Brain pericyte (primary cell): Measurements from ENCODE around the gene SFT2D3.

ENCODE experiments used
- DNase-seq: peaks from one replicate; pipeline ENCODE4 v3.0.0-alpha.2; 2012; ENCODE audit warnings: low read depth, low spot score

Gene SFT2D3

GRCh38 chr2:127701193-127701650, at the start of gene SFT2D3:
TSS of gene SFT2D3 (plus strand) at chr2:127701497. CDS start at chr2:127701529, 32 bp downstream.
- DNase-seq: peak; percentile 51

DNA sequence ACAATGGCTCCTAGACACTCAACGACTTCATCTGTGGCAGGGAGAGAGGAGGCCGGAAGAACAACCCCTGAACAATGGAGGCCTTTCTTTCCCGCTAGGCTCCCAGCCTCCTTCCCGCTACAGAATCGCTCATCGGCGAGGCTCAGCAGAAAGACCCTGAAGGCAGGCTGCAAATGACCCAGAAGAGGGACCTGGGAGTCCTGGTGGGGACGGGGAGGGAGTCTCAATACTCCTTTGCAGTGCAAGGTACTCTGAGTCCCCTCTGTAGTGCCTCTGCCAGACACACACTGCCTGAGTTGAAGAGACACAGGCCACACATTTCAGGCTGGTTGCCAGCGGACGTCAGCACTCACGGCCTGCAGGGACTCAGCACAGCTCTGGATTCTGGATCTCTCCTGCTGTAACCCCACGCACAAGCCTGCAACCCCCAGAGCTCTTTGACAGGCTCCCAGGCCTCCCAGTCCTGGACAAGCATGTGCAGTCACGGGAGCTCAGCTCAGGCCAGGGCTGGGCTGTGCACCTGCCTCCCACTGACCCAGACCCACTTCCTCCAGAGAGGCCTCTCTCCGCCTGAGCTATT, 49.2 kb upstream of the SFT2D3 start:
- DNase-seq: no peak

DNA sequence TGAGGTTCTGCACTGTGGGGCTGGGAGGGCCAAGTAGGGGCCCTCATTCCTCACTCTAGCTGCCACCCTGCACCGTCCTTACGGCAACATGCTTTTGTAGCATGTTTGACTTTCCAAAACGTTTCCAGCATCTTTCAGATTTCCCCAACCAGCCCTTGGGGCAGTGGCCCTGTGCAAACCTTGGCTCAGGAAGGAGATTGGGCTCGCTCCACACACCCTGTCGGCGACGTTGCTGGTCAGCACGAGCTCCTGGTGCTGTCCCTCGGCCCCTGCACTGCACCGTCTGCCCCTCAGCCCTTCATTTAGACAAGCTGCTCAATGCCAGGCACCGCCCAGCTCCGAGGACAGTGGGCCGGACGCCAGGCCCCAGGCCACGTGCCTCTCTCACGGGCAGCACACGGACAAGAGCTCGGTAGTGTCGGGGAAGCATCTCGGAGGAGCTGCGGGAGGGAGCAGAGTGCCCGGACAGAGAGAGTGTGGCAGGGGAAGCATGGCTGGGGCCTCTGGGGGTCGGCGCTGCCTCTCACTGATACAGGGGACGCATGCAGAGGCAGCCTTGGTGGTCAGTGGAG, 48.4 kb upstream of the SFT2D3 start:
- DNase-seq: no peak

DNA sequence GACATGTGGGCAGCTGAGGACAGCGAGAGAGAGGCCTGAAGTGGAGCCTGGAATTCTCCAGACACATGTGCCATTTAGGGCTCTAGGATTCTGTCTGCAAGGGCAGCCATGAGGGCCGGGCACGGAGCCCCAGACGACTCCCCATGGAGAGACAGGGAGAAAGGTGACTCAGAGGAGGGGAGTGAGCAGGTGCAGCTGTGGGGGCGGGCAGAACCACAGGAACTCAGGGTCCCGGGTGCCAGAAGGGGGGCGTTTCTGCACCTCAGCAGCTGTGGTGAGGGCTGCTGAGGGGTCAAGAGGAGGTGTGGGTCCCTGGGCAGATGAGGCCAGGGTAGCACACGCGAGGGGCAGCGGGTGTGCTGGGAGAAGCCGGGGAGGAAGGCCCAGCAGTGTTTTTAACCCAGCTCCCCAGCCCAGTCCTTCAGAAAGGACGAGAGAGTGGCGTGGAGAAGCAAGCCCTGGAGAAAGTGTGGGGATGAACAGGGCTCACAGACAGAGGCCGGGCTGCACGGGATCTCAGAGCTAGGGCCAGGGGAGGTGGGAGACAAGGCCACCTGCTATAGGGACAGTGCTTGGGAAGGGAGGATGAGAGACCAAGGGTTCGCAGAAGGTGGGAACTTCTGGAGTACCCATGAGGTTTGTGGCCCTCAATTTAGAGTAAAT, 47.7 kb upstream of the SFT2D3 start:
- no peak for DNase-seq

GRCh38 chr2:127654084-127654837, 47.0 kb upstream of the SFT2D3 start:
- DNase-seq: no peak

- no peak for DNase-seq
Measured at GRCh38 chr2:127654838-127655175, 46.5 kb upstream of the SFT2D3 start.

- no peak for DNase-seq
Measured at GRCh38 chr2:127655209-127656073, 45.9 kb upstream of the SFT2D3 start.

DNA sequence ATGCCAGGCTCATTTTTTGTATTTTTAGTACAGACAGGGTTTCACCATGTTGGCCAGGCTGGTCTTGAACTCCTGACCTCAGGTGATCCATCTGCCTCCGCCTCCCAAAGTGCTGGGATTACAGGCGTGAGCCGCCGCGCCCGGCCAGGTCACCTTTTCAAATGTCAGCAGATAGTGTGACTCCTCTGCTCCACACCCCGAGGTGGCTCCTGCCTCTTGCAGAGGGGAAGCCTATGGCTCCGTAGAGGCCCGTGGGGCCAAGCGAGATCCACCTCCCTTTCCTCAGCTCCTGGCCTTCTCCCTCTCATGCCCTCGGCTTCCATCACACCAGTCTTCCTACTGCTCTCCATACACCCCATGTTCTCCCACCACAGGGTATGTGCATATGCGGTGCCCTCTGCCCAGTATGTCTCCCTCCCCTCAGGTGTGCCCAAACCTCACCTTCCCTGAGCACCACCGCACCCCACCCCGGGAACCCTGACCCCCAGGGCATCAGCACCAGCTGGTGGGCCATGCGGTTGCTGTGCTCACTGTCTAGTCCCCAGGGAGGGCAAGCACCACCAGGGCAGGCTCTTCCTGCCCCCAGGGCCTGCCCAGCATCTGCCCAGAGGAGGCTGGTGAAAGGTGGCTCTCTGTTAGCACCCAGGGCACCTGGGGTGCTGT, 44.6 kb upstream of the SFT2D3 start:
- DNase-seq: no peak

GRCh38 chr2:127657232-127657595, 44.1 kb upstream of the SFT2D3 start:
- DNase-seq: no peak

DNA sequence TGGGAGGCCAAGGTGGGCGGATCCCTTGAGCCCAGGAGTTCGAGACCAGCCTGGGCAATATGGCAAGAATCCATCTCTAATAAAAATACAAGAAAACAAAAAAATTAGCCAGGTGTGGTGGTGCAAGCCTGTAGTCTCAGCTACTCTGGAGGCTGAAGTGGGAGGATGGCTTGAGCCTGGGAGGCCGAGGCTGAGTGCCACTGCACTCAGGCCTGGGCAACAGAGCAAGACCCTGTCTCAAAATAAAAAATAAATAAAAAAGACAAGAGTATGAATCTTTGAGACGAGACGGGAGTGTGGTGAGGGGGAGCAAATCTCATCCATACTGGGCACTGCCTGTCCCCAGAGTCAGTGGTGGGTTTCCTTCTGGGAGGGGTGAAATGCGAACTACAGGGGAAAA, 43.2 kb upstream of the SFT2D3 start:
- no peak for DNase-seq

DNA sequence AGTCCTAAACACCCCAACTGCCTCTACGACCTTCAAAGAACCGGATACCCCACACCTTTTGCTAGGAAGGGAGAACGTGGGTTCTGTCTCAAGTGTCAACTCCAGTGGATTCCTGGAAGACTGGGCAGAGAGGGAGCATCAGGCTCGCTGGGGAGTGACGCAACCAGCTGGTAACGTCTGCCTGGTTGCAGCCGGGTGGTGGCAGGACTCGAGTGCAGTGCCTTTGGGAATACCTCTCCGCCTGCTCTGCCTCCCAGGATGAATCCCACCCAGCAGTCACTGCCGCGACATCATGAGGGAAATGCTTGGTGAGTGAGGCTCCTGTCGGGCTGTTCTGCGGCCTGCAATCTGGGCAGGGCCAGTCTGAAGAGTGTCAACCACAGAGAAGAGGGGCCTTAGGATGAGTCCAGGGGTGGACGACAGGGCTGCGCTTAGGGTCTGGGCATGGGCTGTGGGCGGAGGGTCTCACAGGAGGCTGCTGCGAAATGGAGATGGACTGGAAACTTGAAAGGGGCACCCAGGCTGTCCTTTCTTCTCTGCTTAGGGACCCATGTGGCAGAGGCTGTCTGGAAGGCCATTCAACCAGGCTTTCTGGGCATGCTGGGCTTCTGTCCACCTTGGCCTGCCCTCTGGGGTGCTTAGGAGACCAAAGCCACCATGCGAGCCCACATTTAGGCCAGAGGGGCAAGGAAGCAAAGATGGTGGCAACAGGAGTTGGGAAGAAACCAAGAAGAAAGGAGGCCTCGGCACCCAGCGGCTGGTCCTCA, 42.5 kb upstream of the SFT2D3 start:
- no peak for DNase-seq

DNA sequence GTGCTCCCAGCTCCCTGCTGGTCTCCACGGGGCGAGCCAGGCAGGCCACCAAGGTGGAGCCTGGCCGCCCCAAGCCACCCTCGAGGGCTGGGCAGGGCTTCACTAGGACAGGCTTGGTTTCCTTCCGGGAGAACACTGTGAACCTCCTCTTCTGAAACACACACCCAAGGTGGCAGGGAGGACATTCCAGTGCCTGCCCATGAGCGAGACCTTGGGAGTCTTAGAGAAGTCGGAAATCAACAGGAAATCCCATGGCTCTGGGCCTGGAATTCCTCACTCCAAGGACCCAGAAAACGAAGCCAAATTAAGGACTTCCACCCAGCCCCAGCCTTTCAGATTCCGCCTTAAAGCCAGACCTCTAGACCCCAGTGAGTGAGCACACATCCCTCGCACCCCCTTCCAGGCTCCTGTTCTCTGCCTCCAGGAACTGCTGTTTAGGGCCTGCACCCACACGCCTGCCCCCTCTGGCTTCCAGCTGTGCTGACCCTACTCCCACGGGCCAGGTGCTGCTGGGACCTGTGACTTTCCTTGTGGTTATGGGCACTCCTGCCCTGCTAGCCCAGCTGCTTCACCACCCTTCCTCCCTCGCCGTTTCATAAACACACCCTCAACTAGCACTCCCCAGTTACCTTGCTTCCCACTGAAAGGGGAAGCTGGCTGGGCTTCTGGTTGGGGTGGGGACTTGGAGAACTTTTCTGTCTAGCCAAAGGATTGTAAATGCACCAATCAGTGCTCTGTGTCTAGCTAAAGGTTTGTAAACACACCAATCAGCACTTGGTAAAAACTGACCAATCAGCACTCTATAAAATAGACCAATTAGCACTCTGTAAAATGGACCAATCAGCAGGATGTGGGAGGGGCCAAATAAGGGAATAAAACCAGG, 41.6 kb upstream of the SFT2D3 start:
- no peak for DNase-seq

- DNase-seq: no peak
Measured at GRCh38 chr2:127660291-127660578, 41.1 kb upstream of the SFT2D3 start.

DNA sequence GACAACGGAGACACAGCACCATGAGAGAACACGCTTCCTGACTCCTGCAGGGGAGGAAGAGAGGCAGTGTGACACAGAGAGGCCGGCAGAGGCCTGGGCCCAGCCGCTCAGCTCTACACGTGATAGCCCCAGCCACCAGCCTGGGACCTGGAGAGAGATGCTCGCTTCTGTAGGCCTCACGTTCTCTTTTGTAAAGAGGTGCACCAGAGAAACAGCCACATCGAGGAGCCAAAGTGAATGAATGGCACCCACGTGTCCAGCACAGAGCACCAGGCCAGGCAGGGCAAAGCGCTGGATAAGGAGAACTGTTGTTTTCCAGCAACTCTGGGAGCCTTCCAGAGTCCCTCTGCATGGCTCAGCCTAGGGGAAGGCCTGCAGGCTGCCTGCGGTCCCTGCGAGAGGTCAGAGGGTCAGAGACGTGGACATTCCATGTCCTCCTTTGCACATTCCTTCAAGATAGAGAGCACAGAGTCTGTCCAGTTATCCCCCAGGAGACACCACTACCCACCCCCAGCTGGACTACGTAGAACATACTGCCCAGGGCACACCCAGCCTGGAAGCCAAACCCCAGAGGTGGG, 40.1 kb upstream of the SFT2D3 start:
- no peak for DNase-seq

DNA sequence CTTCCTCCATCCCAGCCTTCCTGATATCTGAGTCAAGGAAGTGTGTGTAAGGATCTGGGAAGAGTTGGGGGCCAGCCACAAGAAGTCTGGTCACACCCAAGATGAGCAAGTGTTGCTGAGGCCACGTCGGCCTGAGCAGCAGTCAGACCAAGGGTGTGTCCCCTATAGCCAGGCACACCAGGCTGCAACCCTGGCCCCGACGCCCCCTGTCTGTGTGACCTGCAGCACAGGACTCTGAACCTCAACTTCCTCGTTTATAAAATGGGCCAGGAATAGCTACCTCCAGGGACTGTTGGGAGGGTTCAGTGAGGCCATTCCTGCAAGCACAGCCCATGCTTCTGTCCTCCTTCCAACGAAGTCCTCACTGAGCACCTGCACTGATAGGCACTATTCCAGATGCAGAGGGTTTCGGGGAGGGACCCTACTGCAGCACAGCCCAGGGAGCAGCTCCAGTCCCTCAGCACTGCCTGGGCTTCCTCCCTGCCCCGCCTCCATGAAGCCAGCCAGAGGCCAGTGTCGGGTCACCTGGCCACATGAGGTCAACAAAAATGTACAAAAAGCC, 39.3 kb upstream of the SFT2D3 start:
- no peak for DNase-seq

DNA sequence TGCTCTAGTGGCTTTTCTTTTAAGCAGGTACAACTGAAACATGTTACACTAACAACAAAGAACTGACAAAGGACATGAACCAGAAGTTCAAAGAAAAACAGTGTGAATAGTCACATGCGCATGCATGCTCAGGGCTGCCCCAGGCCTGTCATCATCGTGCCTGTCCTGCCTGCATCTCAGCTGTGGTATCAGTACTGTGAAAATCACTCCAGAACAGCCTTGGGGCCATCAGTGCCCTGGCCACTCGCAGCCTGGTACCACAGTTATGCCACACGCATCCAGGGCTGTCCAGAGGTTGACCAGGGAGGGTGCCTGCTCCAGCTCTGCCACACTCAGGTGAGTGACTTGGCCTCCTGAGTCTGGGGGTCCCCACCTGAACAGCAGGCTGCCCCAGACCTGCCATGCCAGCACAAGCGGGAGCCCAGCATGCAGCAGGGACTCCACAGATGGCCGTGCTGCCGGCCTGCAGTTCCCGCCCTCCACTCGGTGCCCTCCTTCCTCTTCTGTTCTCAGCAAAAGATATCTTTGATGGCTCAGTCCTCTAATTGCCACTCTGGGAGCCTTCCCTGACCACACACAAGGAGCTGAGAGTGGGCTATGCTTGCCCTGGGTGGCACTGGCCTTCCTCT, 38.2 kb upstream of the SFT2D3 start:
- no peak for DNase-seq

- DNase-seq: no peak
Measured at GRCh38 chr2:127663566-127664064, 37.7 kb upstream of the SFT2D3 start.
